ENCODE data around the gene NACAD.

The NACAD gene

DNA sequence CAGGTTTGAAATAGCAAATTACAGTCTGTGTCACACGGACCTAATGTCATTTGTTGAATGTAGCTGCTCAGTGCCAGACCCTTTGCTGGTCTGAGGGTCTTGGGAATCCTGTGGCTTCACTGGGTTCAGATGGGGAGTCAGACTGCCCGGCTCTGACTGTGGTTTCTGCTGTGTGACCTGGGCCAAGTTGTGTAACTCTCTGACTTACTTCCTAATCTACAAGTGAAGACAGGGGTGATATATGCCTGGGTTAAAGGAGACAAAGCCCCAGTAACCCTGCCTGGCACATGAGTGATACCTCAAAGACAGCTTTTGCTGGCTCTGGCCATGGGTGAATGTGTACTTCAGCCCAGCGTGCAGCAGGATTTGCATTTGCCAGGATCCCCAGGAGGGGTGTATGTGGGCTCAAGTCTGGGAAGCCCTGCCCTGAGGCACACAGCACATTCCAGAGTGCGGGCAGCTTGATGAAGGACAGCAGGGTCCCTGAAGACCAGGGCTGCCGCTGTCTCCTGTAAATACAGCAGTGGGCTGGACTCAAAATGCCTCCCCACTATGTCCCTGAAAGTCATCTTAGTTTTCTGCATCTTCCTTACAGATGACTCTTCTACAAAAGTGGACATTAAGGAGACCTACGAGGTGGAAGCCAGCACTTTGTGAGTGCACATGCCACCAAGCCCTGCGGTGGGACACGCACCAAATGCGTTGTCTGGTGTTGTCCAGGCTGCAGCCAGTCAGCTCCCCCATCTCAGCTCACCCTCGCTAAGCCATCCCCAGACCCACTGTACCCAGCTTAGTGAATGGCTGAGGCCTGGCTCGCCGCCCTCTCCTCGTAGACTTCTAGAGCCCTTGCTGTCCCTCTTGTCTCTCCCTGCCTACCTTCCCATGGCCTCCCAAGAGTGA lies 16.4 kb downstream of the NACAD start:
- DNase-seq, result no peak

DNA sequence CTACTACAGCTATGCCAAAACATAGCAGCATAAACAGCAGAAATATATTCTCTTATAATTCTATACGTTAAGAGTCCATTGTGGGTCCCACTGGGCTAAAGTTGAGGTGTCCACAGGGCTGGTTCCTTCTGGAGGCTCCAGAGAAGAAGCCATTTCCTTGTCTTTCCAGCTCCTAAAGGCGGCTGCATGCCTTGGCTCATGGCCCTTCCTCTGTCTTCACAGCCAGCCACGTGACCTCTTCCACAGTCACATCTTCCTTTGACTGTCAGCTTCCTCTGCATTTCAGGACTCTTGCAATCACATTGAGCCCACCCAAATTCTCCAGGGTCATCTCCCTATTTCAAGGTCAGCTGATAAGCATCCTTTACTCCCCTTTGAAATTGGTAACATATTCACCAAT lies 17.2 kb downstream of the NACAD start:
- no peak for DNase-seq

DNA sequence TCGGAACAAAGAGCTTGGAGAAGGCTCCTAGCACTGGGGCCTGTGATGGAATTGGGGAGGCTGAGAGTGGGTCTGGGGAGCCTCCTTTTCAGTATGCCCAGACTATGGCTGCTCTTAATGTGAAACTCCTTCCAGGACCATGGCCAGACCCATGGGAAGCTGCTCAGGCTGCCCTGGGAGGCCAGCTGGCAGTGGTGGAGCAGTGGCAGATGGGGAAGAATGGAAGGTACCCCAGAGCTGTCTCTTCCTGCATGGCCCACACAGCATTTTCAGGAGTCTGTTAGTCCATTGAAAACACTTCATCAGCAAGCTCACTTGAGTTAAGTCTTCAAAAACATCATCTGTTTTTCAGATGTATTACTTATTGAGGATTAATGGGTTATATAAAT lies 18.5 kb downstream of the NACAD start:
- DNase-seq, result no peak

DNA sequence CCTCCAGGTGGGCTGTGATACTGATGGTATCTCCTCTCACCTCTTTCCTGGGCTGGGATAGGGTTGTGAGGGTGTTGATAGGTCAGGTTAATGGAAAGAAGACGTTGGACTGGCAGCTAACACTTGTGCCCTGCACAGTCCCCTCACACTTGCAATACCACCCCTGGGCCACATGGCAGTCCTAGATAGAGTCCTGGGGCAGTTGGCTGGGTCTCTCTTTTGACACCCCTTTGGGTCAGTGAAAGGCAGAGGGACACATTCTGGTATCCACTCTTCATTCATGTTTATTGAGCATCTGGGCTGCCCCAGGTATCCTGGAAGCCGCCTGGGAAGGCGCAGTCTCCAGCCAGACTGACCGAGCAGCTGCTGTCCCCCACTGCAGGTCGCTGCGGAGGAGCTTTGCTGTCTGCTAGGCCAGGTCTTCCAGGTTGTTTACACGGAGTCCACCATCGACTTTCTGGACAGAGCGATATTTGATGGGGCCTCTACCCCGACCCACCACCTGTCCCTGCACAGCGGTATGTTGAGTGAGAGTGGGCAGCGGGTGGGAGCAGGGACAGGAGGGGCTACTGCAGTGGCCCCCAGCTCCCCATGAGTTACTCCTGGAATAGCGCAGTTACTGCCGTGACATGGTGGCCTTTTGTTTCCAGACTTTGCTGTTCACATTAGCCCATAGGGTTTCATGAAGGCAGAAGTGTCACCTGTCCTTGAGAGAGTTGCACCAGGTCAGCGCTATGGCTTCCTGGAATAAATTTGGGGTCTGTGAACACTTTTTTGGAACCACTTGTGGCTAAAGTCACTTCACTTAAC lies 19.1 kb downstream of the NACAD start:
- no peak for DNase-seq

DNA sequence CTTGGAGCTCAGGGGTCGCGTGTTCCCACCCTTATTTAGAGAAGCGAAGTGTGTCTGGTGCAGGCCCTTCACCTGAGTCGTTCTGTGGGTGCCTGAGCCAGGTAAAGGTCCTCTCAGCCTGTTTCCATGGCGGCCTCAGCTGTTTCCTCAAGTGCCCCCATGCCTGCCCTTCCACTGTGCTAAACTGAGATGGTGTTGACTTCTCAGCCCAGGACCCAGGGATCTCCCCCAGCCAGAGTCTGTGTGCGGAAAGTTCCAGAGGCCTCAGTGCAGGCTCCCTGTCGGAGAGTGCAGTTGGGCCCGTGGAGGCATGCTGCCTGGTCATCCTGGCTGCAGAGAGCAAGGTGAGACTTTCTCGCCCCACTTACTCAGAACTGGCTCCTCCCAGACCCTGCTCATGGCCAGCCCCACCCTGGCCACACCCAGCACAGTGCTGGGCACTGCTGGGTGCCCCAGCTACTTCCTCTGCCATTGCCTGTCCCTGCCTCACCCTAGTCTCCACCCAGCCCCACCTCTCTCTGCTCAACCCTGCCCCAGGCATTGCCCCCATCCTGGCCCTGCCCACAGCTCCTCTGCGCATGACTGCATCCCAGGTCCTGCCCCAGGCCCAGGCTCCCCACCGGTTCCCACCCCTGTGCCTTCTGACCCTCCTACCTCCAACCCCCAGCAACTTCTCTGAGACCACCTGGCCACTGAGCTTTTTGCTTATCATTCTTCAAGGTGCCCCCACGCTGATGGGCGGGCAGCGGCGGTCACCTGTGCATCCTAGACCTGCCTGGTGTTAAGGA lies 20.3 kb downstream of the NACAD start:
- no peak for DNase-seq

DNA sequence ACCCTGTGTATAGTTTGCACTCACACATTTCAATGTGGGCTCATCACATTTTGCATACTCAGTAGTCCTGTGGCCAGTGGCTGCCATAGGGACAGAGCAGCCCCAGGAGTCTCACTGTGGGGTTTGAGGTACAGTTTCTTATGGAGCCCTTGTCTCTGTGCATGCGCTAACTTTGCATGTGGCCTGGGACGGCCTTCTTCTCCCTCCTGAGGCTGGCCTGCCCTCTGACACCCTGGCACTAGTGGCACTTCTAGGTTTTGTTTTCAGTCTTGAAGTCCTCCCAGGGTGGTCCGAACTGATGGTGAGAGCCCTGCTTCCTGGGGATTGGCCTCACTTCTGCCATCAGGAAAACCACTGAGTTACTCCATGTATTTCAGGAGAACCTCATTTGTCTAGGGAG lies 21.2 kb downstream of the NACAD start:
- no peak for DNase-seq

DNA sequence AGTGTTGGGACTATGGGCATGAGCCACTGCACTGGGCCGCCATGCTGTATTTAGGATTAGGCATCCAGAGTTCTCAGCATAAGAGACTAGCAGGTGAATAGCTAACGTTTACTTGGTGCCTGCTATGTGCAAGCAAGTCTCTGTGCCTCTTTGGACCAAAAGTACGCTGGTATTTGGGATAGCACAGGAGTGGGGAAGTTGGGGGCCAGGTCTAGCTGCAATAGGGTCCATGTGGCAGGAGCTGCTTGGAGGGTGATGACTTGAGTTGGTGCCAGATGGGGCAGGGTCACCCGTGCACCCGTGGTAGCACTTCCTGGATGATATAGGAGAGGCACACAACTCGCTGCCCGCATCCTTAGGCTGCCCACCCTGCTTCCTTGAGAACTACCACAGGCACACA lies 22.4 kb downstream of the NACAD start:
- peak; percentile 30 for DNase-seq

DNA sequence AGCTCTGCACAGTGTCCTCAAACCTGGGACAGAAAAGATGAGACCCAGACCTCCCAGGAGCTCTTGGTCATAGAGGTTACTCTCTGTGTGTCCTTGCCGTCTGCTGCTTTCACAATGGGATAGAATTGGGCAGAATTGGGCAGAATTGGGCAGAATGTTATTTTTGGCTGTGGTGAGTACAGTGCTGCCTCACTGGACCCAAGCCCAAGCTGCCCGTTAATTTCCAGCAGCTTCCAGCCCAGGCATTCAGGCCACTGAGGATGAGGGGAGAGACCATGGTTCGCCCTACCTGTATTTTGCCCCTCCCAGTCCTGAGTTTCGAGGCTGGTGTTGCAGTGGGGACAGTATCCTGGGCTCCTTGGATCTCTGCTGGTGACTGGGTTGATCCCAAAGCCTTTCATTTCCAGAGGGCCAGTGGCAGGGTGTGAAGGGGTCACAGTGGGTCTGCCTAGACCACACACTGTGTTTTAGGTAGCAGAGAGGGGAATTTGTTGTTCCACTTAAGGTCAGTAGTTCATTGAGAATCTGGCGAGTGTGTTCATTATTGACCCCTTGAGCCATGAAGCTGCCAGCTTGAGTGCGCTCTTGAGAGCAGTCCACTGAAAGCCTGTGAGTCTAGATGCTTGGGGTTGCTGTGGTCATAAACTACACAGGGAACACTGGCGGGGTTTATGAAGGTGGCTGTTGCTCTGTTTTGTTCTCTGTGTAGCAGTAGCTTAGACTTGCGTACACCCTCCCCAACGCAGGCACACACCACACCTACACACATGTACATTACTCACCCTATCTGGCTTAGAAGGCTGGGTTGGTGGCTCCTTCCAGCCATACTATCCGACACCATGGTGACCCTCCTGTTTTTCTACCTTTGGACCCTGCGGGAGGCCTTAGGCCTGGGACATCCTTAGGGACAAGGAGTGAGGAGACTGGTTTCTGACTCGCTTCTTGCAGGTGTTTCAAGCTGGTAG lies 23.5 kb downstream of the NACAD start:
- DNase-seq, result no peak

DNA sequence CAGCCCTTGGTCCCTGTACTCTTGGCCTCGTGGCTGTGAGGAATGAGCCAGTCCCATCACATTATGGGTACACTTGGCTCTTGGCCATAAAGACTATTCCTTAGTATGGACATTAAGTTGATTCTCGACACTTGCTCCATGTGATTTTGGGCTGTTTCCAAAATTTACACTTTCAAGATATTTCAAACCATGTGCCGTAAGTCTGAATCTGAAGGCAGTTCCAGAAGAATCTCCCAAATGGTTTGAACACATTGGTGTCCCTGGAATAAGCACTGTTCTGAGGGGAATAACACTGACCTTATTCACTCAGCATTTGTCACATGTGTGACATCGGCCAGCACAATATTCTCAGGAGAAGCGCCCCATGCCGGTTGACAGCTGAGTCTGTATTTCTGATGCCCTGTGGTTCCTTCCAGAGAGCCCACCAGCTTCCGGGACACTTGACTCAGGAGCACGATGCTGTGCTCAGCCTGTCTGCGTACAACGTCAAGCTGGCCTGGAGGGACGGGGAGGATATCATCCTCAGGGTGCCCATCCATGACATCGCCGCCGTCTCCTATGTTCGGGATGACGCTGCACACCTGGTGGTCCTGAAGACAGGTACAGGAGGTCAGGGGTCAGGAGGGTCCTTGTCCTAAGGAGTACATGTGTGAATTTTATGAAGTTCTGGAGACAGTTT lies 24.6 kb downstream of the NACAD start:
- DNase-seq, result no peak

DNA sequence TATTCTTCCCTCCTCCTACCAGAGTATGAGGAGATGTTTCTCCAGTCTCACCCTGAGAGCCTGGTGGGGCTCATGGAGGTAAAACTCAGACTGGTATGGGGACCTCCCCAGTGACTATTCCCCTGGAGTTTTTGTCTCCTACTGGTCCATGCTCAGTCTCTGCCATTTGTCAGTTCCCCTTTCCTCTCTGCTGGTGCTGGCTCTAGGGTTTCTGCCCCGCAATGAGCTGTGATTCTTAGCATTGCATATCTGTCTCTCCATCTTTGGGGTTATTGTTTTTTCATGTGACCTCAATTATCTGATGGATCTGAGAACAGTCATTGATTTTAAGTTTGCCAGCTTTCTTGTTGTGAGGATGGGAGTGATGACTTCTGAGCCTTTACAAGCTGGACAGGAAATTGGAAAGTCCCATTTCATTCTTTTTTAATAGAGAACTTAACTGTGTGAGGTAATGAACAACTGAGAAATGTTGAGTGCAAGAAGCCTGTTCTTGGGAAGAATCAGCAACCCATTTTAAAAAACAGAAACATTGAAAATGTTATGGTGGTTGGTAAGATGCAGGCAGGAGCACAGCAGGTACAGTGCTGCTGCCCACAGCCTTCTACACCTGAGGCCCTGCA lies 26.9 kb downstream of the NACAD start:
- DNase-seq, result no peak

DNA sequence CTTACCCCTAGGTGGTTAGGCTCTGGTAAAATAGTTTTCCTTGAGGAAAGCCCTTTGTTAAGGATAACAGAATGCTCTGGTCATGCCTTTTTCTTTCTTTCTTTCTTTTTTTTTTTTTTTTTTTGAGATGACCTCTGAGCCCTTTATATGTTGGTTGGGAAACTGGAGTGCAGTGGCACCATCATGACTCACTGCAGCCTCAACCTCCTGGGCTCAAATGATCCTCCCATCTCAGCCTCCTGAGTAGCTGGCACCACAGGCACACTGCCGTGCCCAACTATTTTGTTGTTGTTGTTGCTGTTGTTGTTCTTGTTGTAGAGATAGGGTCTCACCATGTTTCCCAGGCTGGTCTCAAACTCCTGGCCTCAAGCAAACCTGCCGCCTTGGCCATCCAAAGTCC lies 27.4 kb downstream of the NACAD start:
- no peak for DNase-seq

DNA sequence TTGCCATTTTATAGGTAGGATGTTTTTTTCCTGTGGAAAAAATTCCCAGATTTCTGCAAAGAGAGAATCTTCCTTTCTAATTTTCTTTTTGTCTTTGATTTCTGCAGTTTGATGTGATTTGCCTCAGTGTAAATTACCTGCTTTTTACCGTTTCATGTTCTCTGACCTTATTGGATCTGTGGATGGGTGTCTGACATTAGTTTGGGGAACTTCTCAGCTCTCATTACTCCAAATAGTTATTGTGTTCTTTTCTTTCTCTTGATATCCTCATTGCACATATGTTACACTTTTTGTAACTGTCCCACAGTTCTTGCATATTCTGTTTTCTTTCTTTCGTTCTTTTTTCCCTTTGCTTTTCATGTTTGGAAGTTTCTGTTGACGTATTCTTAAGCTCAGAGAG lies 28.5 kb downstream of the NACAD start:
- no peak for DNase-seq

DNA sequence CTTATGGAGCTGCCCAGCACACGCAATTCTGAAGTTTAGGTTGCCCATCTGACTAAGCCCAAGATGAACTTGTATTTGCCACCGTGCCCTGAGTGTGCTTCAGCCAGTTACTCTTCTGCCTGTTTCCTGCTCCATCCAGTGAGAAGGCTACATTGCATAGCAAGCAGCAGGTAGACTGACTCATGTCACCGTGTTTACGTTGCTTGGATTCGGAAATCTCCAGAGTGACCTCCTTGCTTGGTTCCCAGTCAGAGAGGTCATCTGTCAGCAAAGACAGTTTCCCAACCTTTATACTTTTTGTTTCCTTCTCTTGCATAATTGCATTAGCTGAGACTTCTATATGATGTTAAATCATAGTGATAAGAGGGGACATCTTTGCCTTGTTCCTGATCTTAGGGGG lies 30.9 kb downstream of the NACAD start:
- no peak for DNase-seq

DNA sequence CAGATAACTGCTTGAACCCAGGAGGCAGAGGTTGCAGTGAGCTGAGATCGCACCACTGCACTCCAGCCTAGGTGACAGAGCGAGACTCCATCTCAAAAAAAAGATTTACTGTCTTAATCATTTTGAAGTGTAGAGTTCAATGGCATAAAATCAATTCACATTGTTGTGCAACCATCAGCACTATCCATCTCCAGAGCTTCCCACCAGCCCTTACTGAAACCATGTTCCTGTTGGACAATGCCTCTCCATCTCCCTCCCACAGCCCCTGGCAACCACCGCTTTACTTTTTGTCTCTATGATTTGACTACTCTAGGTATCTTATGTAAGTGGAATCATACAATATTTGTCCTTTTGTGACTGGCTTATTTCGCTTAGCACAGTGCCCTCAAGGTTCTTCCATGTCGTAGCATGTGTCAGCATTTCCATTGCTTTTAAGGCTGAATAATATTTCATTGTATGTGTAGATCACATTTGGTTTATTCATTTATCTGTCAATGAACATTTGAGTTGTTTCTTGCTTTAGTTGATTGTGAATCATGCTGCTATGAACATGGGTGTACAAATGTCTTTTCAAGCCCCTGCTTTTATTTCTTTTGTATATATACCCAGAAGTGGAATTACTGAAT lies 33.1 kb downstream of the NACAD start:
- DNase-seq, result no peak

DNA sequence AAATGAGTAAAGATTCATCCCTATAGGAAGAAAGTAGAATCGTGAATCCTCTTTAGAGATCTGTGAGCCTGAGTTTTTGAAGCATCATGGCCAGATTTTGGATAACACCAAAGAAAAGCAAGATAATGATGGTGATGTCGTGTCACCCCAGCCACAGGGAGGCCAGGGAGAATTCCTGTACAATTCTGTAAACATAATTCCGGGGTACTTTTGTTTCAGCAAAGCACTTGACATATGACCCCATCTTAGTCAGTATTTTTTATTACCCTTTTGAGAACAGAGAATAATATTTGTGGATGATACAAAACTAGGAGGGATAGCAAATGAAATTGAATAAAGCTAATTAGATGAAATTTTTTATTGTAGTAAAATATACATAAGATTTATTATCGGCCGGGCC lies 33.8 kb downstream of the NACAD start:
- no peak for DNase-seq

DNA sequence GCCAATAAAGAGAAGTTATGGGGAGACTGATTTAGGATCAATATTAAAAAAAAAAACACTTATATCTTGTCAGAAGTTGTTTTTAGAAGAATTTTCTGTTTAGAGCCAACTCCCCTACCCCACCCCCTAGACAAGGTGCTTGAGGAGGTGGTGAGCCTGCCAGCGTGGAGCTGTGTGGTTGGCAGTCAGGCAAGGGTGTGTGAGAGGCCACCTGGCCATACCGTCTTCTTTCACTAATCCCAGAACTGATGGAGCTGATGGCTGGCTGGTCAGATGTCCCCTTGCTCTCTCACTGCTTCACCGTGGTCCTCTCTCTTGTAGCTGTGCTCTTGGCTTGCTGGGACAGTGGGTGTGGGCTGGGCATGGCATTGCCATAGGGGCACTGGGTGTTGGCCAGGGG lies 34.3 kb downstream of the NACAD start:
- DNase-seq, result no peak

DNA sequence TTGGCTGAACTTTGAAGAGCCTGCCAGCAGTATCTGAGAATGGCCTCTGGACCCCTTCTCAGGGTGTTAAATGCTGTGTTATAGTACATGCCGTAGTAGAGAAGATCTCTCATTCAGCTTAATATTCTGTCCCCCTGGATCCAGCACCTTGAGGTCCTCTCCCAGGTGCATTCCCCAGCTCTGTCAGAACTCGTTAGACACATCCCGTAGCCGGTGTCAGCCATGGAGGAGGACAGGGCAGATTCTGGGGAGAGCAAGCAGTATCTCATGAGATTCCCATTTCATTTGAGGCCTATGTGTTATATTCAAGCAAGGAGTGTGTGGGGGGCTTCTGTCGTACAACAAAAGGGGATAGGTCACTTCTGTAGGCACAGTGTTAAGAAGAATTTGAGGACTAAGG lies 34.8 kb downstream of the NACAD start:
- no peak for DNase-seq

DNA sequence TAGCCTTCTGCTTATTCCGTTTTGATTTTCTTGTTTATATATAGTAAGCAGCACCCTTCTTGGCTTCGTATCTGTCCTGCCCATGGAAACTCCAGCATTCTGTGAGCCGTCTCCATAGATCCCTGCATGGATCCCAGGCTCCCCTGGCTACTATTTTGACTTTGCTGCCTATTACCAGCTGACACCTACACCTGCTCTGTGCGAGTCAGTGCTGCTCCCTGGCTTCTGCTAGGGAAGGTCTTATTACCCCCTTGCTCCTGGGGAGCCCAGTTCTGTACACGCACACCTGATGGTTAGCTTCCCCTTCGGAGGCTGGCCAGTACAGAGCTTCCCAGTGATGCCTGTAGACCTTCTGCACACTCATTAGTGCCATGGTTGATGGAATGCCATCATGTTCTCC lies 35.4 kb downstream of the NACAD start:
- no peak for DNase-seq

DNA sequence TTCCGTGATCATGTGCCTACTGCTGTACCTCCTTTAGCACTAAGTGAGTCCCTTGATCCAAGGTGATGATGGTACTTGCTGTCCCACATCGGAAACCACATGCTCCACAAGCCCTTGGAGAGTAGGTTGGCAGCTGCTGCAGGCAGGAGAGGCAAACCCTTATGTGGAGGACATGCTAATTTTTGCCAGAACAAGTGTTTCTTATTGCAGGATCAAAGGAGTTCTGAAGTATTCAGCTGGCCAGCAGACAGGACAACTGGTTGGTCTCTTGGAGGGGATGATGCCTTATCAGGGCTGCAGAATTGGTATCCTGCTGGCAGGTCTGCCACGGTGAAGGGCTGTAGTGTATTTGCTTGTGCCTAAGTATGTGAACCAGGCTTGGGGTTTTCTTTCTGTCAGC lies 36.8 kb downstream of the NACAD start:
- DNase-seq, result no peak

DNA sequence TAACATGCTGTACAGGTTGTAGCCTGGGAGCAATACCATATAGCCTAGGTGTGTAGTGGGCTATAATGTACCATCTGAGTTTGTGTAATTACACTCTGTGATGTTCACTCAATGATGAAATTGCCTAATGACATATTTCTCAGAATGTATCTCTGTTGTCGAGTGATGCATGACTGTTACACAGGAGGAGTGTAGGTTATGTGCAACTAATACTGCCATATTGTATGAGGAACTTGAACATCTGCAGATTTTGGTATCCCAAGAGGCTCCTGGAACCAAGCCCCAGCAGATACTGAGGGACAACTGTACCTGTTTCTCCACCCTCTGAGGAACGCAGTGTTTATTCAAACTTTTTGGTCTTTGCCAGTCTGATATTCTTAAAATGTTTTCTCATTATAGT lies 38.6 kb downstream of the NACAD start:
- DNase-seq, result no peak

DNA sequence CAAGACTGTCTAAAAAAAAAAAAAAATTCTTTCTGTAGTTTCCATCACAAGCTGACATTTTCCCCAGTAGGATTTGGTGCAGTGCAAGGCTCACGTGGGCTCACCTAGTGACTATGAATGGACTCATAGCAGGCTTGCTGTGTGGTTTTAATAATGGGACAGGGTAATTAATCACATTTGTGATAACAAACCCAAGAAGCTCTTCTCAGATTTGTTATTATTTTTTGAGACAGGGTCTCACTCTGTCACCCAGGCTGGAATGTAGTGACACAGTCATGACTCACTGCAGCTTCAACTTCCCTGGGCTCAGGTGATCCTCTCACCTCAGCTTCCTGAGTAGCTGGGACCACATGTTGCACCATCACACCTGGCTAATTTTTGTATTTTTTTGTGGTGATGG lies 40.0 kb downstream of the NACAD start:
- peak; percentile 32 for DNase-seq
